ENCODE measurements around the gene CFLAR. TPM values are rescaled to one million over a fixed set of nuclear protein-coding genes. Genes with fewer than 3 reads are reported as not detected.
A peak's percentile ranks its signal among the peaks of the same experiment; 100 is the strongest.

Gene CFLAR
- total and polyA plus RNA-seq, 9 of the 15 experiments (the other 6 are each of a cell fraction or from before 2014, with no cell fraction given) = 27.5 to 102 (median 54.0) TPM

- POLR2A ChIA-PET = interaction anchor here (1.9 kb wide), 1 partner anchor 238 kb away, joined by 4 read pairs; the partner anchor contains the start of gene NIF3L1
- Histone ChIP-seq H3K36me3 (ENCODE audit: control insufficient read depth, insufficient read depth, low read length) (peaks cover 36% of the 10 kb centered on the region), H3K4me1 (replicated peaks in 1 of 2; ENCODE audit: control insufficient read depth in 2 of 2, insufficient read depth in 2 of 2, low read length in 2 of 2) (peaks cover 34 to 76% of the 10 kb centered on the region in 2 experiments), H3K27ac (ENCODE audit: extremely low read depth, low read depth, low read length) (peak overlapping the region; percentile 82; the same call in 2 of the 3 replicates), H4K20me1 (replicated peaks; ENCODE audit: control insufficient read depth, insufficient read depth, low read length) (no peaks in the 10 kb centered on the region), H3K27me3 (ENCODE audit: control insufficient read depth in 2 of 2, insufficient read depth in 2 of 2, low read length in 2 of 2) (no peaks in the 10 kb centered on the region), H3K4me3 (no peak overlapping the region), H3K4me2 (ENCODE audit: insufficient read depth, low read length) (no peak overlapping the region), H3K9me3 (replicated peaks; ENCODE audit: control insufficient read depth, insufficient read depth, low read depth, low read length) (no peaks in the 10 kb centered on the region), H3K9ac (ENCODE audit: insufficient read depth in 1 of 2, low read depth in 2 of 2, low read length in 2 of 2) (peak overlapping the region in 1 of 2 experiments; percentile 66; a peak in 2 of 4 replicates), H3K9me1 (ENCODE audit: control insufficient read depth, insufficient read depth, low read length) (no peaks in the 10 kb centered on the region), H2AFZ (ENCODE audit: low read depth, low read length) (no peak overlapping the region), H3K79me2 (ENCODE audit: control insufficient read depth, insufficient read depth, low read length) (peaks cover 97% of the 10 kb centered on the region)
- in situ Hi-C loops (cut with MboI) = no loop called here
- no peak for TF ChIP-seq ZNF354B (CRISPR knock-in tag; IDR thresholded peaks at IDR 0.05)
- TF ChIP-seq IFI16 (CRISPR knock-in tag; IDR thresholded peaks at IDR 0.05) = no peak
- TF ChIP-seq NBN (IDR thresholded peaks at IDR 0.05; ENCODE audit: low read depth) = no peak
- TF ChIP-seq THRA (IDR thresholded peaks at IDR 0.05) = no peak
- 0 out of 2 replicates have a peak, but pooled peaks have one; percentile 49 for TF ChIP-seq POLR2H (tag; IDR thresholded peaks at IDR 0.05; ENCODE audit: low read depth)
- TF ChIP-seq SUPT5H (IDR thresholded peaks at IDR 0.05) = no peak
- WGBS (ENCODE audit: insufficient coverage, low coverage, missing lambda C conversion rate) = 0% methylated on average over 1 of the region's 1 CpG
- no peak for ATAC-seq
- no TSS peak for BruUV-seq (replicated peaks)
- no peak for DNase-seq (ENCODE audit: extremely low read depth in 1 of 4, low spot score in 3 of 4)
- CTCF ChIA-PET (ENCODE audit: low intra/inter-chr PET ratio) = no interaction called here
- intact Hi-C loops (cut with micrococcal nuclease) = no loop called here
- no peak for FAIRE-seq
Measured at GRCh38 chr2:201128033-201128432, 12.1 kb downstream of the CFLAR start.

Measured in K562 (cell line).